HG03378 (cell line): Measurements from ENCODE around the gene LEMD1.
A peak's percentile ranks its signal among the peaks of the same experiment; 100 is the strongest.
"Not testable (repeated sequence)": the region's sequence is repeated elsewhere in the genome, so short reads cannot be mapped to it uniquely, and the experiment has no call there.

Source experiments
- ATAC-seq: cut with Tn5 transposase; IDR thresholded peaks from one replicate; pipeline ENCODE4 v1.9.1; 2021; ENCODE audit warnings: mild to moderate bottlenecking, moderate library complexity; ENCODE audit not compliant: unreplicated experiment

Gene LEMD1

GRCh38 chr1:205447457-205448341 lies 25.8 kb upstream of the LEMD1 start:
- ATAC-seq: no peak

GRCh38 chr1:205446828-205447227 lies 25.0 kb upstream of the LEMD1 start:
- no peak for ATAC-seq

- no peak for ATAC-seq
Observed at GRCh38 chr1:205445646-205445935, 23.7 kb upstream of the LEMD1 start.

- no peak for ATAC-seq
Observed at GRCh38 chr1:205444931-205445645, 23.2 kb upstream of the LEMD1 start.

GRCh38 chr1:205444300-205444930 lies 22.6 kb upstream of the LEMD1 start:
- no peak for ATAC-seq

GRCh38 chr1:205443585-205444299 lies 21.9 kb upstream of the LEMD1 start:
- no peak for ATAC-seq

GRCh38 chr1:205442051-205442725 lies 20.3 kb upstream of the LEMD1 start:
- ATAC-seq: no peak

GRCh38 chr1:205441716-205442050 lies 19.8 kb upstream of the LEMD1 start:
- ATAC-seq: no peak

GRCh38 chr1:205441318-205441633 lies 19.4 kb upstream of the LEMD1 start:
- ATAC-seq: no peak

- peak; percentile 72 for ATAC-seq
Observed at GRCh38 chr1:205440476-205441317, 18.8 kb upstream of the LEMD1 start.

GRCh38 chr1:205440121-205440475 lies 18.2 kb upstream of the LEMD1 start:
- ATAC-seq: no peak

- no peak for ATAC-seq
Observed at GRCh38 chr1:205438213-205439158, 16.6 kb upstream of the LEMD1 start.

GRCh38 chr1:205437570-205437969 lies 15.7 kb upstream of the LEMD1 start:
- no peak for ATAC-seq

- no peak for ATAC-seq
Observed at GRCh38 chr1:205436776-205437410, 15.0 kb upstream of the LEMD1 start.

- ATAC-seq: no peak
Observed at GRCh38 chr1:205435578-205436573, 14.0 kb upstream of the LEMD1 start.

- no peak for ATAC-seq
Observed at GRCh38 chr1:205434738-205435137, 12.9 kb upstream of the LEMD1 start.

- ATAC-seq: not testable (repeated sequence)
Observed at GRCh38 chr1:205432692-205433091, 10.8 kb upstream of the LEMD1 start.
